Spleen (tissue), 7 donors: ENCODE data around the gene NFASC.

Experiments used
- CTCF ChIP-seq, 11 experiments: fragments of 200-600 bp in 7 of 11; fragments of 450-650 bp in 4 of 11; sonication (generic) in 4 of 11; IDR thresholded peaks in 8 of 11; conservative IDR thresholded peaks in 3 of 11; 1 replicate in 7 of 11; 2 replicates in 4 of 11; pipeline versions ENCODE4 v1.4.0 to v1.8.0; 2016 to 2021; ENCODE audit warnings: antibody characterized with exemption in 11 of 11, inconsistent platforms in 4 of 11, mild to moderate bottlenecking in 1 of 11
- POLR2A ChIP-seq, 3 donors: fragments of 450-650 bp; IDR thresholded peaks; one replicate each; pipeline ENCODE4 v1.5.1; 2017; ENCODE audit warnings: antibody characterized with exemption in 3 of 3, mild to moderate bottlenecking in 1 of 3
- POLR2AphosphoS5 ChIP-seq, 3 donors: sonication (generic); formaldehyde crosslinking; IDR thresholded peaks; one replicate each; pipeline ENCODE4 v1.5.1; 2017; ENCODE audit warnings: antibody characterized with exemption in 3 of 3
- donor health status: DM: no; HTN: no; CAD: no; lungs with moderate emphysema.
- donor health status: DM: no; HTN: no; CAD: no.
- donor health status: DM: no; HTN: no; CAD: no.

GRCh38 chr1:204880906-204881305, 10.2 kb downstream of the NFASC start:
- TF ChIP-seq POLR2A (IDR thresholded peaks at IDR 0.05) (no peak), POLR2AphosphoS5 (IDR thresholded peaks at IDR 0.05) (no peak), CTCF (IDR thresholded peaks at IDR 0.05 in 8 of 11, conservative IDR thresholded peaks at IDR 0.05 in 3 of 11) (no peak)
